Stimulated activated CD4-positive, alpha-beta T cell treated with anti-CD3 and anti-CD28 coated beads, Interleukin-1b, Interleukin-23, amount 100 ng/mL, for 1 hour (primary cell): ENCODE data around the gene DPF3.

Source experiments
- DNase-seq, 2 donors: peaks; one replicate each; pipeline ENCODE4 v3.0.0-alpha.2; 2020; ENCODE audit warnings: low read depth in 2 of 2

DPF3 gene

DNA sequence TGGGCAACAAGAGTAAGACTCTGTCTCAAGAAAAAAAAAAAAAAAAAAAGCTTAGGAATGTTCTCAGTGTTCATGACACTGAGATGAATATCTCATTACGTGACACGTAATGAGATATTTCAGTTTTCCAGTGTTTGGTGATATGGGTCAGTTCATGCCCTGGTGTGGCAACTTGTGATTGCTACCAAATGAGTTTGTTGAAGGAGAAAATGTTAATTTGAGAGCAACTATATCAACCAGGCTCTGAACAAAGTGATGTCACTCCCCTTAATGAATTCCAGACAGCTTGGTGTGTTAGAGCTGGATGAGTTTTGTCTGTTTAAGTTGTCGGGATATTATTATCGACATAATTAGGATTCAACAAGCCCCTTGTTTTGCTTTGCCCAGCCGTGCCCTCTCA is 211.7 kb downstream of the DPF3 start:
- no peak for DNase-seq

DNA sequence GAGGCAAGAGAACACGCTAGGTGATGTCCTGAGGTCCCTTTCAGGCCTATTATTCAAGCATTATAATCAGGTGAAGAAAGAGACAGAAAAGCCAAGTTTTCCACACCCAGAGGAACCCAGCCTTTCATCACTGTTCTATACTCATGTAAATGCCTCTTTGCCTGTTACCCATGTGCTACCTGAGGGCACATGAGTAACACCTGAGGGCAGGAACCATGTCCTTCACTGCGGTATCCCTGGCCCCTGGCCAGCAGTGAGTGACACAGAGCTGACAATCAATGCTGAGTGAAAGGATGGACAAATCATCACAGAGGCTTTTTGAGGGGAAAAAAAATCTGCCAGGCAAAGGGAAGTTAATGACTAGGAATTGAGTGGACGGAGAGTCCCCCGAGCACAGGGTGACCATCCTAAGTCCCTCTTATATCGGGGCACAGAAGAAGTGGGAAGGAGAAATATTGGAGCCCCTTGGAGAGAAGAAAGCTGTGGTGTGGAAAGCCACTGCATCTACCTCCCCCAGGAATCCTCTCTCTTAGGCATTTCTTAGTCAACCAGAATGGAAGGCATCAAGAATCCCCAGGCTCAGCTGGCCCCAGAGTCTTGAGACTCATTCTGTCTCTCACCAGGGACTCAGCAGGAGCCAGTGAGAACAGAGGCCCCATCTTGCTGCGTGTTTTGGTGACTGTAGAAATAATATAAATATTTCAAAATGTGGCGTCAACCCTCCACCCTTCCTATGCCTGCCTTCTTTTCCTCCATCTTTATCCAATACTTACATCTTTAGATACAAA is 212.9 kb downstream of the DPF3 start:
- DNase-seq = no peak

DNA sequence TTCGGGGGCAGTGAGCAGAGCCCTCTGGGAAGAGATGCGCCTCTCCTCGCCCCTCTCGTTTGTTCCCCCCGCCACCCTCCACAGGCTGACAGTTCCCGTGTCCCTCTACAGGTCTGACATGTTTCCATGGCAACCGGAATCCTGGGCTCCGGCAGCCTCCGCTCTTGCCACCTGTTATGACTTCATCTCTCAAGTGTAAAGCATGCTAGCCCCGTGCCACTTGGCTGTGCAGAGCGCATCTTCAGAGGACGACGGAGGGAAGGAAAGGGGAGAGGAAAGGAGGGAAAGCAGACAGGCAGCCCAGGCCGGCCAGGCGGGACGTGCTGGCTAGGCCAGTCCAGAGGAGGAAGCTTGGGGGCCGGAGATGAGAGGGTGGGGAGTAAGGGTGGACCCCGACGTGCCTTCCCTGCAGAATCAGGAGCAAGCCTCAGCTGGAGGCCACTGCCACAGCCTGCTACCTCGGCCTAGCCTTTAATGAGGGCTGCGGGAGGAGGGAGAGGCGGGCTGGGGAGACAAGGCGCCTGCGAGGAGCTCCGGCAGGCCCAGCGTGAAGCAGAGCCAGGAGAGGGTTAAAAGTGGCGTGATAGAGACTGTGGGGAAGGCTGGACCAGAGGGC is 214.3 kb downstream of the DPF3 start:
- DNase-seq = no peak

DNA sequence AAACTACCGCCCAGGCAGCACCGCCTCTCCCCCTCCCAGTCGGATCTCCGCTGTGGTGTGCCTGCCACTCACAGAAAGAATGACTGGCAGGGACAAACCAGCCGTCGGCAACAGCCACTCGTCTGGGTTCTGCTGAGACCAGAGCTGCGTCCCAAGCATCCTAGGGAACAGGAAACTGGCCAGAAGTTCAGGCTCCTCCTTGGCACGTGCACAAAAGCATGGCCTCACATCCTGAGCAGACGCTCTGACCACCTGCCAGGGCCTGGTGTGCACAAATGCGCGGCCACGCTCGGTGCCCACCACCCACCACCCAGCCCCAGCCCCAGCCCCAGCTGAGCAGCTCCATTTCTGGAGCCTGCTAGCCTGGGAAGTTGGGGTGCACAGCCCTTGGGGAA is 214.8 kb downstream of the DPF3 start:
- DNase-seq = no peak

DNA sequence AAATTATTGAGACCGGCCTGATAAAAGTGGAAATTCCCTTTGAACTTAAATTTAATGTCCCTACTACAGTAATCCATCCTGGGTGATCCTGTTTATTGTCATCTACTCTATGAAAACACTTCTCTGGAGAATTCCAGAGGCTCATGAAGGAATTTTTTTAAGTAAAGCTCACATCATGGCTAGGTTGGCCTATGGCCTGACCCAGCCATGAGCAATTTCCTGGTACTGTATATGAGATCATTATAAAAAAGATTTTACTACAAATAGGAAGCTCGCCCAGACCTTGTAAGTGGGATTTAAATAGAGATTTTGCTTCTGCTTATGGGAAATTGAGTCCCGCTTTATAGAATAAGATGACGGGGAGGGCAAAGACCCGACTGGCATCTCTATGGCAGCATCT is 215.5 kb downstream of the DPF3 start:
- no peak for DNase-seq

DNA sequence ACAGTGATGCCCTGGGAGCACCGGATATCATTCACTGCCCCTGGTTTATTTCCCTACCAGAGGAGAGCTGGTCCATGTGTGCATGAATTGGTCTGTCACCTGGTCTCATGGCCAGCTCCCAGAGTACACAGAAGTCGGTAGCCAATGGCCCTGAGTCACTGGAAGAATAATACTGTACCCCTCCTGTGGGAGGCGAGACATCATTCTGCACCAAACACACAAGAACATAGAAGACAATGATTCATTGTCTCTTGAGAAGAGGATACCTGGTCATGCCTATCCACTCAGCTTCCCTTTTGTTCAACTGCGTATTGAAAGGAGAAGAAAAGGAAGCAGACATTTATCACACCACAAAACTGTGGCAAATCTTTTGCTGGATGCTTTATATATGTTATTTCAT is 216.2 kb downstream of the DPF3 start:
- no peak for DNase-seq

DNA sequence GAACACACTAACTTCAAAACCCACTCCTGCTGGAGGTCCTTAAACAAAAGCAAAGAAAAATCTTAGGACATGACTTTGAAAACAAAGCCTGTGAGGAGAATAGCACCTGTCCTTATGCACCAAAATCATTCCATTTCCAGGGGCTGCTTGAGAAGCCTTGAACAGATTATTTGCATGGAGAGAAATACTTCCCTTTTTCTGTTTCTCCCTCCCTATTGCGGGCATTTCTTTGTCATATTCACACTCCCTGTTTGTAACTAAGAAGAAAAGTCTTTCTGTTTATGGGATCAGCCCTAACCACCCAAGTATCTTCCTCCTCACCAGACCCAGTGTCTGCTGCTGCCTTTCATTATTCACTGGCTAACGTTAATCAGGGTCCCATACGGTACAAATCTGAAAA is 218.8 kb downstream of the DPF3 start:
- DNase-seq = no peak

DNA sequence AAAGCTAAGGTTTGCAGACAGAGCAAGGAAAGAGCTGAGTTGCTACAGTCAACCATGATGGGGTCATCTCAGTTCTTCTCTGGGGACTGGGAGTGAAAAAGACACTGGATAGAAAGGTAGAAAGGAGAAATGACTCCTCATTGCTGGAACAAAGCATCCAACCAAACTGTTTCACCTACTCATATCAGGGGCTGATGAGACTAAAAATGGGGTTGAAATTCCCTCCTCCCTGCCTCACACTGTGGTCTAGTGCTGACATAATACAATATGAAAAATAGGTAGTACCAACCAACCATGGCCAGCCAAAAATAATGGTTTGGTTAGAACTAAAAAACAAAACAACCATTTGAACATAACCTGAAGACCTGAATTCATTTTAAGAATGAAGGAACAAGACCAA is 220.7 kb downstream of the DPF3 start:
- DNase-seq = no peak

DNA sequence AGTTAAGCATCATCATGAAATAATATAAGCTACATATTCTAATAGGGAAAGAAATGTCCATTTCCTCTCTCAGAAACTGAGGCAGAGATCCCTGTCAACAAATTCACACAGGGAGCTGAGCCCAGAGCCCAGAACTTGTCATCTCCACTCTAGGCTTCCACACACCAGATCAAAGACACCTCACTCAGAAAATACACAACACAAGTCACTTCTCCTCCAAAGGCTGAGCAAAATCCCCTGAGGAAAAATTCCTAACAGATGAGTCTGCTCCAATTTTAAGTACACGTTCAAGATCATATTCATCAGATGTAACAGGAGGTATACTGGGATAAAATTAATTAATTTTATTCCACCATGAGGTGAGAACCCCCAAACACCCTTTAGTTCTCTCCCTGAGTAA is 227.3 kb downstream of the DPF3 start:
- DNase-seq = no peak

DNA sequence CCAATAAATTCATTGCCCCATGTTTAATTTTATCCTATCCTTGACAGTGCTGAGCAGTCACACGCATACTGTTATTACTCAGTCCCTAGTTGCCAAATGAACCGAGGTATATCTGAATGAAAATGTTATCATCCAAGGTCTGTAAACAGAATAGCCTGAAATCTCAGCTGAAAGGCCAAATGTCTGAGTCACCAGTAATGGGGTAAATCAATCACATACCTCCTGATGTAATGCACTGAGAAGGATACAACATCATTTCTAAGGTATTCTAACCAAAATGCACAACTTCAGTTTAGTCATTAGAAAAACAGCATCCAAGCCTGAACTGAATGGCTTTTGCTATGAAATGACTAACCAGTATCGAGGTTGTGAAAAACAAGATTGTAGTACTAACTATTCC is 228.6 kb downstream of the DPF3 start:
- no peak for DNase-seq

DNA sequence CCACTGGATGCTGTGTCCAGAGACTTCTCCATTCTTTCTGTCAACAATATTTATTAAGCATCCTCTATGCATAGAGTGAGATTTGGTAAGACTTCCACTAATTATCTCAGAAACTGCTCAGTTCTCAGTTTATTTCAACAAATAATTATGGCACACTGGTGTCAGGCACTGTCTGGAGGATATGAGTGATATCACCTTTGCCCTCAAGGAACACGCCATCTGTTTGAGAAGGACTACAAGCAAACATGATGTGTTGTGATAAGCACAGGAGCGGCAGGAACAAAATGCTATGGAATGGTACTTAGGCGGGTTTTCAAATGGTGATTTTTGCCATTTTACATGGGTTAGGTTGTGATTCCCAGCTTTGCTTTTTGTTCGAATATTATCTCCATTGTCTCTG is 229.2 kb downstream of the DPF3 start:
- DNase-seq = no peak

DNA sequence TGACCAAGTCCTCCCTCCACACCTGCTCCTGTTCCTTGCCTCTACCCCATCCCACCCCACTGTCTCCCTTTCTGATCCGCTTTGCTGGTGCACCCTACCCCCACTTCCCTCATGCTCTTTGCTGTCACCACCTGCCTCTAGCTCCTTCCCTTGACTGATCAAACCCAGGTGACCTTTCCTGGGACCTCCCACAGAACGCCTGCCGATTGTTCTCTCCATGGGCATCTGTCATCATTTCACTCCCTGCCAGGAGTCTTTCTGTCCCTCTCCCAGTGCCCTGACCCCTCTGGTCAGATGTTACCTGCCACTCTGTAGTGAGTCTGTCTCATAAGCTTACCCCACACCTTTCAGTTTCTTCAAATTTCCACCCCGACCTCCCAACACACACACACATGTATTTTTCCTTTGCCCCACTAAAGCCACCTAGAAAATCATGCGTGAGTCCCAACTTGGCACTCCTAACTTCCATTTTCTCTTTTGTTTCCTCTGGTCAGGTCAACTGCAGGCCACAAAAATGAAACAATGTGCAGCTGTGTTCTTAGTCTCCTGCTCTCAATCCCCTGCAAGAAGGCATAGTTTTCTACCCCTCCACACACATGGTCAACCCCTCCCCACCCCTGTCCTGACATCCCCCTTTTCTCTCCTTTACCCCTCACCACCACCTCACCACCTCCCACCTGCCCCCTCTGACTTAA is 229.8 kb downstream of the DPF3 start:
- no peak for DNase-seq

DNA sequence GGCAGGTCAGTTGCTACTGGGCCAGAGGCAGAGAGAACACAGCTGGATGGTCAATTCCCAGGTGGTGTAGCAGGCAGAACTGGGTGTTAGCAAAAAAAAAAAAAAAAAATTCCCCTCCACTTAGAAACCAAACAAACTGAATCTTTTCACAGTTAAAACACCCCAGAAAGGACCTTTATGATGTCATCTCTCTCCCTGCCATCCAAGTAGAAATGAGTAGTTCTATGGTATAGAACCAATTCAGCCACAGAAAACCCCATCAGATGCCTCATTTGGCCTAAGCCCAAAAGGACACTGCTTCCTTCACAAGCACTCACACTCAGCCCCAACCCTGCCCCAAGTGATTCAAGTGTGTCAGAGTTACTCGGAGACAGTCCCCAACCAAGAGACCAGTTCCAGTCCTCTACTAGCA is 230.8 kb downstream of the DPF3 start:
- no peak for DNase-seq

DNA sequence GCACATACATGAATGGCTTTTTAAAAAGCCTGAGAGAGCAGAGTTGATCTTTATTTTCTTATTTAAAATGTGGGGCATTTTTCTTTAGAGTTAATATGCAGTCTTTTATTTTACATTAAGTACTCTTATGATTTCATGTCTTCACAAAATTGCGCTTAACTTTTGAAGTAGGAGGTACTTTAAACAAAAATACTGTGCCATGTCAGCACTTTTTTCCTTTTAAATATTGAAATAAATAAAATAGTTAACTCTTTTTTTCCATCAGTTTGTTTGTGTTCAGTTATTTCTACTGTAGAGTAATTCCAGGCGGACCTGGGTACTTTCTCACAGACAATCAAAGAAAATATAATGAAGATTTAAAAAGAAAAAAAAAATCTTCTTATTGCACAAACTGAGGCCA is 231.7 kb downstream of the DPF3 start:
- no peak for DNase-seq

DNA sequence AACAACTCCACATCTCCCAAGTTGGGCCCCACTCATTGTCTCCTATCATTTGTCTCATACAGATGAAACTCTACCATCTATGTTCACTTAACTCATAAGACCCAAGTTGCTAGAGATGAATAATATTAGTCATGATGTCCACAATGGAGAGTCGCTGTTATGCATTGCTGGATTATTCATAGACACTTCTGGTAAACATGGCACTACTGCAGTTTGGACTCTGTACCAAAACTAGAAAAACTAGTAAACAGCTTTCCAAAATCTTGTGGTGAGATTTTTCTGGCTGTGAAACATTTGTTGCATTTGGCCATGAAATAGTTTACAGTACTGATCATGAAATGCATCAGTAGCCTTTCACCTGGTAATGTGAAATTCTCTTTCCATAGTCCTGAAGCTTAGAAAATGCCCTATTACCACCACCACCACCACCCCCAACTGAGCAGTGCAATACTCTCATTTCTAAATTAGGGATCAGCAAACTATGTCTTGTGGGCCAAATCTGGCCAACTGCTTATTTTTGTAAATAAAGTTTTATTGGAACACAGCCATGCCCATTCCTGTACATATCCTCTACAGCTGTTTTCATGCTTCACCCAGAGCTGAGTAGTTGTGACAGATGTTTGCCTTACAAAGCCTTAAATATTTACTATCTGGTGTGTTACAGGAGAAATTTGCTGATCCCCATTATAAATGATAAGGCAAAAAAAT is 236.5 kb downstream of the DPF3 start:
- no peak for DNase-seq

DNA sequence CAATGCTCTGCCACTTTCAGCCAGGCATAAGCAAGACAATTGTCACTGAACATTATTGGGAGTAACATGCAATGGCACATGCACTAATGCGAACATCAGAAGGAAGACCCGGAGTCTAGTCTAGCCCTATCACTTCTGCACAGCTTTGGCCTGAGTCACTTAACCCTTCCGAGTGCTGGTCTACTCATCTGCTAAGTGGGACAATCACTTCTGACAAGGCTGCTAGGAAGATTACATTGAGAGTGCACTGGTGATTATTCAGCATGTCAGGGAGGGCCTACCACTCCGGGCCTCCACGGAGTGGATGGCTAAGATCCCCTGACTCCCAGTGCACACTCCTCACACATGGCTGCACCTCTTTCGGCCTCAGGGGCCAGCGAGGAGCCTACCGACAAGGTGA is 240.9 kb downstream of the DPF3 start:
- no peak for DNase-seq

DNA sequence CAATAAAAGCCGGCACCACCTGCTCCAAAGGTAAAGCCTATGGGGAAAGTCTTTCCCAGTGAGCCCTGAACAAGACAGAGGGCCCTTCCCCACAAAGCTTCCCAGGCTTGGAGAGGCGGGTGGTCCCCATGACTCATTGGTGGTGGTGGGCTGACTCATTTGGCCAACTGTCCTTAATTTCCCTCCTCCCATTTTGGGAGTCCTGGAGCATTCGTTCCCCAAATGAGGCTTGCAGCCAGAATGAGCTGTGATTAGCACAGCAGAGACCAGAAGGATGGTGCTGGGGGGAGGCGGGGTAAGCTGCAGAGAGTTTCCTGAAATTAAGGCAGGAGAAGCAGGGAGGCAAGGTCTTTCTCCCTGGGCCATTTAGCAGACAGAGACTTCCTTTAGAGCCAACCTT is 241.7 kb downstream of the DPF3 start:
- no peak for DNase-seq

DNA sequence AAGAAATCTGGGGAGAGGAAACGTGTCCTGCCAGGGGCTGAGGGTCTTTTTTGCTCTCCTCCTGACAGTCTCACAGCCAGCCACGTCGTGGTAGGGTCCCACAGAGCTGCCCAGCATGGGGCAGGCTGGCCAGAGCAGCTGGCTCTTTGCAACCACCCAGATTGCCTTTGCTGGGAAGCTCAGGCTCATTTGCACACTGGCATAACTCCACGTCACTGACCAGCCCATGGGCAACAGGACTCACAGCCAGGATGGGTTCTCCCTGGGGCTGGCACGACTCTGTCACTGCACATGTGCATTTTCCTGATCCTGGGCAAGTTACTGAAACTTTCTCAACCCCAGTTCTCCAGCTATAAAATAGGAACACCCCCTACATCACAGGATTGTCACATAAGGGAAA is 242.2 kb downstream of the DPF3 start:
- DNase-seq = no peak

DNA sequence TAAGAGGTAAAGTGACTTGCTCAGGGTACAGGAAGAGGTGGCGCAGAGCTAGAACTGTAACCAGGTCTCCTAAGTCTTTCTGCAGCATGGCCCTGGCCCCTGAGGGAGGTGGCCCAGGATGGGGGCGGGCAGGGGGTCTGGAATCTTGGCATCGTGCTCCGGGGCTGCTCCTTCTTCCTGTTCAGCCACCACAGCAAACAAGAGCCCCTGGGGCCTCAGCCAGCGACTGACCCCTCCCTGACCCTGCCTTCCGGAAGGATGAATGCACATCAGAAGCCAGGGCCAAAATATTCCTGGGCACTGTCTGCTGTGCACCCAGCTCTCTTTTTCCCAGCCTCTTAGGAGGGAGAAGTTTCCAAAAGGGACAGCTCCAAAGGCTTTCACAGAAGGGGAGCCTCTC is 242.8 kb downstream of the DPF3 start:
- DNase-seq = no peak

DNA sequence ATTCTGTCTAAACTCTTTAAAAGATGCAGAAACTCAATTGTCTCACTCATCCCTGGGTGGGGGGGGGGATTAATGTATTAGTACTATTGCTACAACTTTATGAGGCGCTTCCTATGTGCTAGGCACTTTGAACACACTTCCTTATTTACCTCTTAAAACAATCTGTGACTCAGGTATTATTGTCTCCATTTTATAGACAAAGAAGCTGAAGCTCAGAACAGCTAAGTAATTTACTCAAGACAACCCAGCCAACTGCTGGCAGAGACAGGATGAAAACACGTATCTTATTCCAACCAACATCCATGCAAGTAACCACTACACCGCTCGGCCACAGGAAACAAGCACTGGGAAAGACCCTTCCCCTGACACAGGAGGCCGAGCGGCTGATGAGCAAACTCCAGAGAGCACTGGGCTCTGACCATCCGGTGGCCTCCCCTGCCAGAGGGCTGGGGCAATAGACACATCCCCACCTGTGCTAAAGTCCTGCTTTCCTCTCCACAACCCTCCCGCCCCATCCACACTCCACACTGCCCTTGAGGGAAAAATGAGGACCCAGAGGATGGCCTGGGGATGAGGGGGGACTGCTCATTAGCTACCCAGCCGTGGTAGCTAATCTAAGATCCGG is 244.2 kb downstream of the DPF3 start:
- no peak for DNase-seq

DNA sequence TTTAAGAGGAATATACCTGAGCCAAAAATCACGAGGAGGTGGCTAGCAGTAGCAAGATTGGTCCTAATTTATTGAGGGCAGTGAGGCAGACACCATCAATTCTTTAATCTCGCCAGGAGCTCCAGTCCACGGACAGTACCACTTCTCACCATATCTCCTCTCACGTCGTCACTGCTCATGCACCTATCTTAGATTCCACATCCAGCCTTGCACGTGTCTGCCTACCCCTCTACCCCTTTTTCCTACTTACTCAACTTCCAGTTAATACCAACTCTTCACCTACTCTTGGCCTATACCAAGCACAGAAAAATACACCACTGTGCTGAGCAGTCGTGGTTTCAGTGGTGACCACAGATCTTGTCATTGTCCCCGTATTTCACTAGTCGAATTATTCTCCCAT is 246.1 kb downstream of the DPF3 start:
- no peak for DNase-seq

DNA sequence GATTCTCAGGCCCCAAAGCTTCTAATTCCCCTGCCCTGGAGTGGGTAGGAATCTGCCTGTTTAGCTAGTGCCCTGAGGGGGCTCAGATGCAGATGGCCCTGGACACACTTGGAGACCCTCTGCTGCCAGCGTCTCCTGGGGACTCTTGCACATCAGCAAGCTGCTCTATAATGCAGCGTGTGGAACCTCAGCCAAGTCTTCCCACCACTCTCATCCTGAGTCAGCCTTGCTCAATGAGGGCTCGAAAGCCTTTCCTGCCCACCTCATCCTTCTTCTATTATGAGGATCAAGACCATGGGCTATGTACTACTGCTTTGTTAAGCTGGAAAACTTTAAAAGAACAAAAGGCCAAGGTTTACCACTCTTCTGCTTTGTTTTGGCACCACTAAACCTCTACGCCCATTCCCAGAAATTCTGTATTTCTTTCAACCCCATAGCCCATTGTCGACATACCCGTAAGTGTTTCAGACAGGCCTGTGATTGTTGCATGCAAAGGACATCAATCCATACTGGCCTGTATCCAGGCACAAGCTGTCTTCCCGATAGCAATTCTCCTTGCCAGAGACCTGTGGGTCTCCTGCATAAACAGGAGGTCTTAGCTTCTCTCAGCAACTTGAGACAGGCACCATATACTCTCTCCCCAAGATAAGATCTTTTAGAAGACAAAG is 246.9 kb downstream of the DPF3 start:
- DNase-seq = no peak
